Measurements from ENCODE around the gene RUNX2. TPM values are rescaled to one million over a fixed set of nuclear protein-coding genes. Genes with fewer than 3 reads are reported as not detected.
"Not testable (repeated sequence)": the region's sequence is repeated elsewhere in the genome, so short reads cannot be mapped to it uniquely, and the experiment has no call there.

Gene RUNX2
- total and polyA plus RNA-seq, 2 experiments from 2014 or later: 1.0 to 2.1 TPM

GRCh38 chr6:45667766-45668165, 339.6 kb downstream of the RUNX2 start:
- Histone ChIP-seq H3K27me3 (peaks cover 38% of the 10 kb centered on the region), H3K4me3 (no peak overlapping the region), H3K27ac (no peak overlapping the region), H3K4me2 (no peak overlapping the region), H3K36me3 (replicated peaks; ENCODE audit: insufficient read depth, low read depth) (no peaks in the 10 kb centered on the region), H2AFZ (no peak overlapping the region), H3K9me3 (ENCODE audit: low read depth) (no peaks in the 10 kb centered on the region), H4K20me1 (ENCODE audit: insufficient read depth, poor library complexity, severe bottlenecking) (no peaks in the 10 kb centered on the region), H3K79me2 (no peaks in the 10 kb centered on the region), H3K9me2 (replicated peaks; ENCODE audit: insufficient read depth) (no peaks in the 10 kb centered on the region), H3K4me1 (ENCODE audit: insufficient read depth) (peaks cover 8% of the 10 kb centered on the region)
- DNase-seq (ENCODE audit: low spot score): no peak
- TF ChIP-seq EZH2phosphoT487 (IDR thresholded peaks at IDR 0.05; ENCODE audit: low read depth, severe bottlenecking, unreplicated experiment) (no peak), EZH2 (IDR thresholded peaks at IDR 0.05; ENCODE audit: borderline replicate concordance) (no peak), CTCF (IDR thresholded peaks at IDR 0.05; ENCODE audit: poor library complexity) (no peak)
- 100% methylated on average over 5 of the region's 5 CpGs for WGBS (ENCODE audit: low lambda C conversion rate, missing lambda C conversion rate)

DNA sequence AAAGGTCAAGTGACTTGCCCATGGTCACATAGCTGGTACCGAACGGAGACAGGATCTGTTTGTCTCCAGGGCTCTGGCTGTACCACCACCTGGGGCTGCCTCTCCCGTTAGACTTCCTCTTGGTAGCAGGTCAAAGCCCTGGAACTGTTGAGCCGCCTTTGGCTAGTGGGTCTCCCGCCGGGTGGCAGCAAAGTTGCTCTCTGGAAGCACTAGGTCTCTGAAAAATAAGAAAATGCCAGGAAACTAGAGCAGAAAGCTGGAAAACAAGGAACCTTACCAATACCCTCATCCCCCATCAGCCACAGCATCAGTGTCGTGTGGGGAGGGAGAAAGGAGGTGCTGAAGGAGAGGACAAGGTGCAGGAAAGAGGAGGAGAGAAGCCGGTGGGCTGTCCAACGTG, 340.6 kb downstream of the RUNX2 start:
- no peak for TF ChIP-seq EZH2phosphoT487 (IDR thresholded peaks at IDR 0.05; ENCODE audit: low read depth, severe bottlenecking, unreplicated experiment)
- TF ChIP-seq CTCF (IDR thresholded peaks at IDR 0.05; ENCODE audit: poor library complexity): no peak
- no peak for TF ChIP-seq EZH2 (IDR thresholded peaks at IDR 0.05; ENCODE audit: borderline replicate concordance)
- WGBS (ENCODE audit: low lambda C conversion rate, missing lambda C conversion rate): 92% methylated on average over 9 of the region's 9 CpGs
- H3K4me3 ChIP-seq: no peak overlapping the region
- H4K20me1 ChIP-seq (ENCODE audit: insufficient read depth, poor library complexity, severe bottlenecking): no peaks in the 10 kb centered on the region
- peaks cover 29% of the 10 kb centered on the region for H3K27me3 ChIP-seq
- no peak for DNase-seq (ENCODE audit: low spot score)
- H3K4me2 ChIP-seq: no peak overlapping the region
- H3K27ac ChIP-seq: no peak overlapping the region
- H3K9me3 ChIP-seq (ENCODE audit: low read depth): no peaks in the 10 kb centered on the region
- H2AFZ ChIP-seq: no peak overlapping the region
- no peaks in the 10 kb centered on the region for H3K36me3 ChIP-seq (replicated peaks; ENCODE audit: insufficient read depth, low read depth)
- peaks cover 3% of the 10 kb centered on the region for H3K4me1 ChIP-seq (ENCODE audit: insufficient read depth)
- H3K79me2 ChIP-seq: no peaks in the 10 kb centered on the region
- H3K9me2 ChIP-seq (replicated peaks; ENCODE audit: insufficient read depth): no peaks in the 10 kb centered on the region

GRCh38 chr6:45673167-45673566, 345.0 kb downstream of the RUNX2 start:
- H3K4me2 ChIP-seq; H3K9me2 ChIP-seq (replicated peaks; ENCODE audit: insufficient read depth); H4K20me1 ChIP-seq (ENCODE audit: insufficient read depth, poor library complexity, severe bottlenecking); DNase-seq (ENCODE audit: low spot score); H3K27me3 ChIP-seq; H3K9me3 ChIP-seq (ENCODE audit: low read depth); H3K79me2 ChIP-seq; H3K36me3 ChIP-seq (replicated peaks; ENCODE audit: insufficient read depth, low read depth); H3K27ac ChIP-seq; H2AFZ ChIP-seq; H3K4me3 ChIP-seq: not testable (repeated sequence)
- WGBS (ENCODE audit: low lambda C conversion rate, missing lambda C conversion rate): 85% methylated on average over 6 of the region's 6 CpGs
- peaks cover 10% of the 10 kb centered on the region for H3K4me1 ChIP-seq (ENCODE audit: insufficient read depth)

DNA sequence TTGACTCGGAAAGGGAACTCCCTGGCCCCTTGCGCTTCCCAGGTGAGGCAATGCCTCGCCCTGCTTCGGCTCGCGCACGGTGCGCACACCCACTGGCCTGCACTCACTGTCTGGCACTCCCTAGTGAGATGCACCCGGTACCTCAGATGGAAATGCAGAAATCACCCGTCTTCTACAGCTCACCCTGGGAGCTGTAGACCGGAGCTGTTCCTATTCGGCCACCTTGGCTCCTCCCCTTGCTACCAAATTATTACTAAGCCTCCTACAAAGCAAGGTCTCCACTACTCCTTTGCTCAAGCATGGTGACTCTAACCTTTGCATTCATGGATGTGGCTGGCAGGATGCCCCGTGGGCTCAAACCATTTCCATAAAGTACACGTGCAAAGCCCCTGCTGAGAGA, 347.0 kb downstream of the RUNX2 start:
- not testable (repeated sequence) for H3K36me3 ChIP-seq (replicated peaks; ENCODE audit: insufficient read depth, low read depth); H3K79me2 ChIP-seq; H4K20me1 ChIP-seq (ENCODE audit: insufficient read depth, poor library complexity, severe bottlenecking); H2AFZ ChIP-seq; H3K9me3 ChIP-seq (ENCODE audit: low read depth); H3K27me3 ChIP-seq; H3K27ac ChIP-seq; H3K9me2 ChIP-seq (replicated peaks; ENCODE audit: insufficient read depth); DNase-seq (ENCODE audit: low spot score); H3K4me3 ChIP-seq
- Histone ChIP-seq H3K4me1 (ENCODE audit: insufficient read depth) (peaks cover 13% of the 10 kb centered on the region), H3K4me2 (peak overlapping the region; percentile 35)
- WGBS (ENCODE audit: low lambda C conversion rate, missing lambda C conversion rate): 39% methylated on average over 14 of the region's 14 CpGs

- Histone ChIP-seq H3K9me2 (replicated peaks; ENCODE audit: insufficient read depth) (no peaks in the 10 kb centered on the region), H3K4me2 (no peak overlapping the region), H2AFZ (no peak overlapping the region), H3K9me3 (ENCODE audit: low read depth) (no peaks in the 10 kb centered on the region), H3K36me3 (replicated peaks; ENCODE audit: insufficient read depth, low read depth) (no peaks in the 10 kb centered on the region), H3K27me3 (no peaks in the 10 kb centered on the region), H3K27ac (no peak overlapping the region), H3K4me3 (no peak overlapping the region), H3K4me1 (ENCODE audit: insufficient read depth) (peaks cover 13% of the 10 kb centered on the region), H3K79me2 (no peaks in the 10 kb centered on the region), H4K20me1 (ENCODE audit: insufficient read depth, poor library complexity, severe bottlenecking) (no peaks in the 10 kb centered on the region)
- no peak for DNase-seq (ENCODE audit: low spot score)
- TF ChIP-seq EZH2phosphoT487 (IDR thresholded peaks at IDR 0.05; ENCODE audit: low read depth, severe bottlenecking, unreplicated experiment) (no peak), CTCF (IDR thresholded peaks at IDR 0.05; ENCODE audit: poor library complexity) (no peak), EZH2 (IDR thresholded peaks at IDR 0.05; ENCODE audit: borderline replicate concordance) (no peak)
- WGBS (ENCODE audit: low lambda C conversion rate, missing lambda C conversion rate): 94% methylated on average over 11 of the region's 11 CpGs
These were observed 347.5 kb downstream of the RUNX2 start for GRCh38 chr6:45675634-45676033.

Measured in hepatocyte (in vitro differentiated cells).